Endothelial cell (in vitro differentiated cells): ENCODE results near the gene OR2T3. TPM values are rescaled to one million over a fixed set of nuclear protein-coding genes. Genes with fewer than 3 reads are reported as not detected.
"Not testable (repeated sequence)": the region's sequence is repeated elsewhere in the genome, so short reads cannot be mapped to it uniquely, and the experiment has no call there.

Experiments
- DNase-seq: peaks from one replicate; pipeline ENCODE4 v3.0.0; 2021; ENCODE audit warnings: low spot score
- H3K27ac Mint-ChIP-seq: one replicate; pipeline ENCODE4 v1.8.0; 2021; ENCODE audit warnings: mixed read lengths, inconsistent platforms; ENCODE audit not compliant: unreplicated experiment
- H3K27me3 Mint-ChIP-seq: one replicate; pipeline ENCODE4 v1.8.0; 2021; ENCODE audit warnings: mild to moderate bottlenecking, moderate library complexity, mixed read lengths, inconsistent platforms; ENCODE audit not compliant: unreplicated experiment
- H3K36me3 Mint-ChIP-seq: one replicate; pipeline ENCODE4 v1.8.0; 2021; ENCODE audit warnings: mild to moderate bottlenecking, low read depth, mixed read lengths, inconsistent platforms; ENCODE audit not compliant: unreplicated experiment
- H3K4me1 Mint-ChIP-seq: one replicate; pipeline ENCODE4 v1.8.0; 2021; ENCODE audit warnings: mild to moderate bottlenecking, mixed read lengths, inconsistent platforms; ENCODE audit not compliant: unreplicated experiment
- H3K4me3 Mint-ChIP-seq: one replicate; pipeline ENCODE4 v1.8.0; 2021; ENCODE audit warnings: mild to moderate bottlenecking, mixed read lengths, inconsistent platforms; ENCODE audit not compliant: unreplicated experiment
- H3K9me3 Mint-ChIP-seq: one replicate; pipeline ENCODE4 v1.8.0; 2021; ENCODE audit warnings: mixed read lengths, inconsistent platforms; ENCODE audit not compliant: unreplicated experiment
- total RNA-seq: library from RNA; stranded (reverse); fragmentation: NEBNext Ultra II Directional; extraction: Animal tissue kit (Norgen Biotek cat#: 25700); gene quantifications from one replicate; pipeline ENCODE4 v1.2.1, GENCODE V29; 2021; ENCODE audit not compliant: unreplicated experiment
- TF ChIP-seq, protein P1 (sequence below): fragments of 200-600 bp; sonication (generic); IDR thresholded peaks from one replicate; pipeline ENCODE4 v1.5.0; 2021; ENCODE audit warnings: antibody characterized with exemption; ENCODE audit not compliant: unreplicated experiment

OR2T3 gene
- total RNA-seq, 1 donor from 2014 or later = not detected

GRCh38 chr1:248471154-248471553 lies 2.0 kb upstream of the OR2T3 start:
- no peak overlapping the region for H3K4me3 Mint-ChIP-seq
- no peaks in the 10 kb centered on the region for H3K4me1 Mint-ChIP-seq
- TF ChIP-seq, protein P1, sequence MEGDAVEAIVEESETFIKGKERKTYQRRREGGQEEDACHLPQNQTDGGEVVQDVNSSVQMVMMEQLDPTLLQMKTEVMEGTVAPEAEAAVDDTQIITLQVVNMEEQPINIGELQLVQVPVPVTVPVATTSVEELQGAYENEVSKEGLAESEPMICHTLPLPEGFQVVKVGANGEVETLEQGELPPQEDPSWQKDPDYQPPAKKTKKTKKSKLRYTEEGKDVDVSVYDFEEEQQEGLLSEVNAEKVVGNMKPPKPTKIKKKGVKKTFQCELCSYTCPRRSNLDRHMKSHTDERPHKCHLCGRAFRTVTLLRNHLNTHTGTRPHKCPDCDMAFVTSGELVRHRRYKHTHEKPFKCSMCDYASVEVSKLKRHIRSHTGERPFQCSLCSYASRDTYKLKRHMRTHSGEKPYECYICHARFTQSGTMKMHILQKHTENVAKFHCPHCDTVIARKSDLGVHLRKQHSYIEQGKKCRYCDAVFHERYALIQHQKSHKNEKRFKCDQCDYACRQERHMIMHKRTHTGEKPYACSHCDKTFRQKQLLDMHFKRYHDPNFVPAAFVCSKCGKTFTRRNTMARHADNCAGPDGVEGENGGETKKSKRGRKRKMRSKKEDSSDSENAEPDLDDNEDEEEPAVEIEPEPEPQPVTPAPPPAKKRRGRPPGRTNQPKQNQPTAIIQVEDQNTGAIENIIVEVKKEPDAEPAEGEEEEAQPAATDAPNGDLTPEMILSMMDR = no peak
- peaks cover 2% of the 10 kb centered on the region for H3K27me3 Mint-ChIP-seq
- DNase-seq = no peak
- peaks cover 20% of the 10 kb centered on the region for H3K9me3 Mint-ChIP-seq
- no peaks in the 10 kb centered on the region for H3K36me3 Mint-ChIP-seq
- no peak overlapping the region for H3K27ac Mint-ChIP-seq

GRCh38 chr1:248472111-248472510 lies 1.0 kb upstream of the OR2T3 start:
- not testable (repeated sequence) for H3K27ac Mint-ChIP-seq, H3K27me3 Mint-ChIP-seq, H3K4me1 Mint-ChIP-seq, H3K4me3 Mint-ChIP-seq, DNase-seq, H3K36me3 Mint-ChIP-seq
- peaks cover 20% of the 10 kb centered on the region for H3K9me3 Mint-ChIP-seq

DNA sequence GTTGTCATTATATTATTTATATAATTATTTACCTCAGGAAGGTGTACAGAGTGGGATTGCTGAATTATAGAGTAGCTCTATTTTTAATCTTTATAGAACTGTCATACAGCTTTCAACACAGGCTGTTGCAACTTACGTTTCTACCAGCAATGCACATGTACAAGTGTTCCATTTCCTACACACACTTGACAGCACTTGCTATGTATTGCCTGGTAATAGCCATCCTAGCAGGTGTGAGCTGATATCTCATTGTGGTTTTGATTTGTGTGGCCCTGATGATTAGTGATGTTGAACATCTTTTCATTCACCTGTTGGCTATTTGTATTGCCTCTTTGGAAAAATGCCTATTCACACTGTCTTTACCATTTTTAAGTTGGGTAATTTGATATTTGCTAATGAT lies 2.5 kb downstream of the OR2T3 start:
- not testable (repeated sequence) for H3K4me3 Mint-ChIP-seq, H3K9me3 Mint-ChIP-seq, DNase-seq, H3K4me1 Mint-ChIP-seq, H3K27me3 Mint-ChIP-seq, H3K27ac Mint-ChIP-seq, H3K36me3 Mint-ChIP-seq

- peak overlapping the region; percentile 33 for H3K4me3 Mint-ChIP-seq
- DNase-seq, H3K4me1 Mint-ChIP-seq, H3K27me3 Mint-ChIP-seq, H3K27ac Mint-ChIP-seq, H3K9me3 Mint-ChIP-seq, H3K36me3 Mint-ChIP-seq: not testable (repeated sequence)
Observed at GRCh38 chr1:248481686-248482579, 8.8 kb downstream of the OR2T3 start.

DNA sequence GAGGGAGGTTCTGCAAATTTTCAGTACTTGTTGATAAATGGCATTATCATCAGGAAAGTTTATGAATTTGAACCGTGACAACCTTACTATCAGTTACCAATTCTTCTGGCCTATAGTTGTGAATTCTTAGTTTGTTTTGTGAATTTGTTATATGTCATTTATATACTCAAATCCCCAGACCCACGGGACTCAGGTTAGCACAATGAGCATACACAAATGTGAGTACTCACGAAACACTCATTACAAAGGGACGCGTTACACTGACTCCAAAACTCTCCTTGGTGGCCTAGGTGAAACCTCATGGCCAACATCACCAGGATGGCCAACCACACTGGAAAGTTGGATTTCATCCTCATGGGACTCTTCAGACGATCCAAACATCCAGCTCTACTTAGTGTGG lies 15.1 kb downstream of the OR2T3 start, which contains the start of gene OR2T5:
OR2T5 (plus strand) TSS at position 301 of the 400 bp plus-strand sequence; CDS start at position 301, 0 bp downstream.
- H3K4me3 Mint-ChIP-seq, H3K4me1 Mint-ChIP-seq, H3K36me3 Mint-ChIP-seq, DNase-seq, H3K27me3 Mint-ChIP-seq, H3K9me3 Mint-ChIP-seq, H3K27ac Mint-ChIP-seq: not testable (repeated sequence)

- DNase-seq, H3K27me3 Mint-ChIP-seq, H3K36me3 Mint-ChIP-seq, H3K4me1 Mint-ChIP-seq, H3K27ac Mint-ChIP-seq, H3K9me3 Mint-ChIP-seq, H3K4me3 Mint-ChIP-seq: not testable (repeated sequence)
Observed at GRCh38 chr1:248496661-248497060, 23.5 kb downstream of the OR2T3 start.

DNA sequence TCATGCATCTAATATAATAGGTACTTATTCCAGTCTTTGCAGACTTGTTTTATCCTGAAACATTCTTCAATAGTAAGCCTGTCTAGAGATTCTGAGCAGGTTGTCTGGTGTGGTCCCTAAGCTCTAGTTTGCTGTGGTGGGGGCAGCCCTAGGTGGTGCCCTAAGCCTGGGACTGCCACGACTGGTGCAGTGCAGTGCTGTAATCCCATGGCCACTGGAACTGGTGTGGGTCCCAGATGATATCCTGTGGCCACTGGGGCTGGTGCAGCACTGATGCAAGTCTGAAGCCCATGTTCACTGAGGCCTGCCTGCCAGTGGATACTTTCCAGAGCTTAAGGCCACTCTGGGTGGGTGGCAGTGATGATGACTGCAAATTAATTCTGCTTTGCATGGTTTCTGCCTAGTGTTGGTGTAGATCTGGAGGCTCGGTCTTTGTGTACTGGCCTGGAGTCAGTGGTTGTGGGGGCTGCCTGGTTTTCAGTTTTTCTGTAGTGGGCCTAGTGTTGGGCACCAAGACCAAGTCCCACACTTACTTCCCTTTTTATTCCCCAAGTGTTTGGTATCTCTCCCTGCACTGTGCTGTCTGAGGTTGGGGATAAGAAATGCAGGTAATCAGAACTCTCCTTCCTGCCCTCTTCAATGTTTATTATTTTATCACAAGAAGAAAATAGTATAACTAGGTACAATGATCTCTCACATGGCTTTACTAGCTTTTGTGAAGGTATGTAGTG lies 27.3 kb downstream of the OR2T3 start:
- H3K27me3 Mint-ChIP-seq, H3K9me3 Mint-ChIP-seq, H3K4me1 Mint-ChIP-seq, H3K36me3 Mint-ChIP-seq, H3K4me3 Mint-ChIP-seq, DNase-seq, H3K27ac Mint-ChIP-seq: not testable (repeated sequence)

GRCh38 chr1:248507773-248508172 lies 34.6 kb downstream of the OR2T3 start, which contains the start of gene OR2G6:
TSS of gene OR2G6 (plus strand) at chr1:248508073. CDS start at chr1:248521647, 13,574 bp downstream.
- not testable (repeated sequence) for H3K27me3 Mint-ChIP-seq, DNase-seq, H3K27ac Mint-ChIP-seq, H3K4me1 Mint-ChIP-seq, H3K9me3 Mint-ChIP-seq, H3K4me3 Mint-ChIP-seq, H3K36me3 Mint-ChIP-seq

- not testable (repeated sequence) for DNase-seq, H3K4me3 Mint-ChIP-seq
Observed at GRCh38 chr1:248510217-248510616, 37.1 kb downstream of the OR2T3 start.

More at GRCh38 chr1:248510217-248510616, 37.1 kb downstream of the OR2T3 start:
- not testable (repeated sequence) for H3K9me3 Mint-ChIP-seq, H3K36me3 Mint-ChIP-seq, H3K27ac Mint-ChIP-seq, H3K4me1 Mint-ChIP-seq, H3K27me3 Mint-ChIP-seq
